Fibroblast of mammary gland (primary cell): ENCODE results near the gene ANOS1.

Experiments used
- DNase-seq: peaks from one replicate; pipeline ENCODE4 v3.0.0-alpha.2; 2010; ENCODE audit warnings: low read depth
- H3K4me3 ChIP-seq: 2 replicates; pipeline ENCODE4 v1.5.1; 2011; ENCODE audit warnings: low read depth, mild to moderate bottlenecking, low read length, moderate library complexity; ENCODE audit not compliant: control insufficient read depth
- TF ChIP-seq, protein P1 (sequence below): conservative IDR thresholded peaks from 2 replicates; pipeline ENCODE4 v1.5.1; 2011; ENCODE audit warnings: low read depth, low read length, inconsistent platforms; ENCODE audit not compliant: control insufficient read depth, insufficient read depth

ANOS1 gene

DNA sequence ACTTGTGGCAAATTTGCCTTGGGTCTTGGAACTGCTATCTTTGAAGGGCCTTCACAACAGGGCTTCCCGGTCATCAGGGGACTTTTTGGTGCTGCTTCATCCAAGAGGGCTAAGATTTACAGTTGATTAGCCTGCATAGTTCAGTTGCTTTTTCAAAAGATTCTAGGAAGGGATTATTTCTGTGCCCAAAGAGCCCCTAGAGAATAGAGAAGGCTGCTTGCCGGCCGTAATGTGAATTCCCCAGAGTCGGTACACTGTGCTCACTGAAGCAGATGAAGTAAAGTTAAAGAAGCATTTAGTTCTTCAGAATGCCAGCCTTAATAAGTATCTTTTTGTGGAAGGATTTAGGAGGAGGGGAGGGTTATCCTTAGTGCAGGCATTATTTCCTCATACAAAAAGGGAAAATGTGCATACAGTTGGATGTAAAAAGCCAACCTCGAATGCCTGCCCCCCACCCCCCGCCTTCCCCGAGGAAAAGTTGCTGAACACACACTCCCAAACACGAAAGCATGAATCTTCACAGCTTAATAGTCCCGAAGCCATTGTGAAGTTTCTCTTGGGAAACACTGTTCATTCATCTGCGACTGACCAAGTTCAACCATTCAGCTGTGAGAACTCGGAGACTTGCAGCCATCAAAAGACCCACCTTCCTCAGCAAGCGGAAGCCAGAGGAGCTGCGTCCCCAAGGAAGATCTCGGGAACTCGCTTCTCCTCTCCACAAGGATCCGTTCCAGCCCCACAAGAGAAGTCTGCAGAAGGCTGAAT, 47.6 kb downstream of the ANOS1 start:
- no peak for DNase-seq
- no peak overlapping the region for H3K4me3 ChIP-seq
- TF ChIP-seq, protein P1, sequence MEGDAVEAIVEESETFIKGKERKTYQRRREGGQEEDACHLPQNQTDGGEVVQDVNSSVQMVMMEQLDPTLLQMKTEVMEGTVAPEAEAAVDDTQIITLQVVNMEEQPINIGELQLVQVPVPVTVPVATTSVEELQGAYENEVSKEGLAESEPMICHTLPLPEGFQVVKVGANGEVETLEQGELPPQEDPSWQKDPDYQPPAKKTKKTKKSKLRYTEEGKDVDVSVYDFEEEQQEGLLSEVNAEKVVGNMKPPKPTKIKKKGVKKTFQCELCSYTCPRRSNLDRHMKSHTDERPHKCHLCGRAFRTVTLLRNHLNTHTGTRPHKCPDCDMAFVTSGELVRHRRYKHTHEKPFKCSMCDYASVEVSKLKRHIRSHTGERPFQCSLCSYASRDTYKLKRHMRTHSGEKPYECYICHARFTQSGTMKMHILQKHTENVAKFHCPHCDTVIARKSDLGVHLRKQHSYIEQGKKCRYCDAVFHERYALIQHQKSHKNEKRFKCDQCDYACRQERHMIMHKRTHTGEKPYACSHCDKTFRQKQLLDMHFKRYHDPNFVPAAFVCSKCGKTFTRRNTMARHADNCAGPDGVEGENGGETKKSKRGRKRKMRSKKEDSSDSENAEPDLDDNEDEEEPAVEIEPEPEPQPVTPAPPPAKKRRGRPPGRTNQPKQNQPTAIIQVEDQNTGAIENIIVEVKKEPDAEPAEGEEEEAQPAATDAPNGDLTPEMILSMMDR, result no peak

- no peak for DNase-seq
- no peak overlapping the region for H3K4me3 ChIP-seq
- TF ChIP-seq, protein P1, result no peak
These were observed 48.2 kb downstream of the ANOS1 start for GRCh38 chrX:8683687-8684086.

DNA sequence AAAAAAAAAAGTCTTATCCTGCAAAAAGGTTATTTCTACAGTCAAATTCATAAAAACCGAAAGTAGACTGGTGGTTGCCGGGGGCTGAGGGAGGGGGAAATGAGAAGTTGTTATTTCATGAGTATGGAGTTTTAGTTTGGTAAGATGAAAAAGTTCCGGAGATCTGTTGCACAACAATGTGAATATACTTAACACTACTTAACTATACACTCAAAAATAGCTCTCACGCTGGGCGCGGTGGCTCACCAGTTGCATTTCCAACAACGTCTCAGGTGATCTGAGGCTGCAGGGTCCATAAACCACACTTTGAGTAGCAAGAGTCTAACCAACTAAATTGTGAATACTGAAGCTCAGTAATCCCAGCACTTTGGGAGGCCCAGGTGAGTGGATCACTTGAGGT, 52.4 kb downstream of the ANOS1 start:
- DNase-seq, result no peak
- no peak overlapping the region for H3K4me3 ChIP-seq
- TF ChIP-seq, protein P1, result no peak

DNA sequence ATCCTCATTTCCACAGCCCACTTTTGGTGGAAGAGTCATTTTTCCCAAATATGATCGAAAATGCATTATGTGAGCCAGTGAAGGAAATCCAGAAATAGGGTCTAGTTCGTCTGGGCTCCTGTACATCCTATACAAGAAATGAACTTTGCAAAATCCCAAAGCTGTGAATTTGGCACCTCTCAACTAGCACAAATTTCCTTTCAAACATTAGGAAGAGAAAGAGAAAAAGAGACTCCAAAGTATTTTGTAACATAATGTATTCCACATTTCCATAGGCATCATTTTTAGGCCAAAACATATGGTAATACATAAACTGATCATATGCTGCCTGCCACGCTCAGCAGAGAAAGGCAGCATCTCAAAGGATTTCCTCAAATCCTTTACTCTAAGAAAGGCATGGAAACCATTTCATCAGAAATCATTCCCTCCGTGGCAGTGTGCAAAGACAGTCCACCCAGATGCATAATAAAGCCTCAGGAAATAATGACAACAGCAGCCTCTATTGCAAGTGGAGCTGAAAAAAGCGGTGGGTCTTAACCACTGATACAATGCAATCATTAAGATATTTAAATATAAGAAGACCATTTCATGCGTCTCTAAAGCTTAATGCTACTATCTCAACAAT, 56.8 kb downstream of the ANOS1 start:
- no peak for DNase-seq
- TF ChIP-seq, protein P1, result no peak
- H3K4me3 ChIP-seq, result no peak overlapping the region

GRCh38 chrX:8673201-8673600, 58.7 kb downstream of the ANOS1 start:
- peak; percentile 8 for DNase-seq
- H3K4me3 ChIP-seq, result no peak overlapping the region
- TF ChIP-seq, protein P1, result no peak

GRCh38 chrX:8672176-8672575, 59.8 kb downstream of the ANOS1 start:
- no peak for DNase-seq
- H3K4me3 ChIP-seq, result no peak overlapping the region
- TF ChIP-seq, protein P1, result no peak

DNA sequence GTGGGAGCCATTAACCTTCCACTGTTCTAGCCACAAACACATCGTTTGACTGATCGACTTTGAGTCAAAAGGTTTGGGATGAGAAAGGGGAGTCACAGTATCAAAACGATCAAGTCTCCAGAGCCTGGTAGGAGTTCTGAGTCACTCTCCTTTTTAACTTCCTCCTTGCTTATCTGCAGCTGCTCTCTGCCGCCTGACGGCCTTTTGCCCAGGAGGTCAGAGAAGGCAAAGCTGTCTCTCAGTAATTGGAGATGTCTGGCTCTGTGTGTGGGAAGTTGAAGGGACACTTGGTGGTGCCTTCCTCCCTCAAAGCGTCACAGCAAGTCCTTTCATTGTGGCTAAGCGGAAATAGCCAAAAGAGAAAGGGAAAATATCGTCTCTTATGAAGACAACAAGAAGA, 63.1 kb downstream of the ANOS1 start:
- H3K4me3 ChIP-seq, result no peak overlapping the region
- TF ChIP-seq, protein P1, result no peak
- no peak for DNase-seq
